Measurements from ENCODE around the gene GRID1. TPM values are rescaled to one million over a fixed set of nuclear protein-coding genes. Genes with fewer than 3 reads are reported as not detected.

The GRID1 gene
- polyA plus RNA-seq, 12 donors = 3.0 to 7.0 (median 4.9) TPM; not detected in 2

DNA sequence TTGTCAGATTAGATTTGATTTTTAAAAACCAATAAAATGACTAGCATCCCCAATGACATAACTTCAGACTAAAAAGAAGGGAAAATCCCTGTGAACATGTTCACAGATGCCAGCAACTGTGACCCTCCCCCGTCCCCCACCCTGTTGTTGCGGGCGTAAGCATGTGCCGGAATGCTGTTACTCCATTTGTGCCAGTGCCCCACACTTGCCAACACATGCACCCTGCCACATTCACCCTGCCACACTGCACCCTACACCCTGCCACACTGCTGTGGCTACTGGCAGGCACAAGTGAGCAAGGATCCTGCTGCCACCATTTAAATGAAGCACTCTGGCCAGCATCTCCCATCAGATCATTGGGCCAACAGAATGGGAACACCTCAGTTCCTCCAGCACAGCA lies 540.2 kb downstream of the GRID1 start:
- DNase-seq = no peak

DNA sequence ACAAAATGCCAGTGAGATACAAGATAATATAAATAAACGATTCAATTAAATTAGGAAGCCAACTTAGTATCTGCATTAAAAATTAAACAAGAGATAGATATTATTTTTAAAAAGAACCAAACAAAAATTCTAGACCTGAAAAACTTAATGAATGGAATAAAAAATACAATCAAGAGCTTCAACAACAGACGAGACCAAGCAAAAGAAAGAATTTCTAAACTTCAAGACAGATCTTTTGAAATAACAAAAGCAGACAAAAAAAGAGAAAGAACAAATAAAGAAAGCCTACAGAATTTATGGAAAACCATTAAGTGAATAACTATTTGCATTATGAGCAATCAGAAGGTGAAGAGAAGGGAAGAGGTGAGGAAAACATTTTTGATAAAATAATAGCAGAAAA lies 555.2 kb downstream of the GRID1 start:
- no peak for DNase-seq

DNA sequence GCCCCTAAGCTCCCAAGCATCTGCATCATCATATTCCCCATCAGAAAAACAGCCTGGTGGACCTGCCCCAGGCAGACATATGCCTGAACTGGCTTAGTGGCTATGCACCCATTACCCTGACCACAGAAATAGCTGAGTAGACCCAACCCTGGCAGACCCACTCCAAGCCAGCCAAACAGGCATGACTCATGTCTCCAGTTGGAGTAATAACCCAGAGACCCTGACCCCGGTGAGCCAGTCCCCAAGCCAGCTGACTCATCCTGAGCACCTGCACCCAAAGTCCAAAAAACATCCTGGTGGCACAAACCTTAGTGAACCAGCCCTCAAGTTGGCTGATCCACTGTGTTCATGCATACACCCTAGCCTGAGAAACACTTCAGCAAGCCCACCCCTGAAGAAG lies 555.9 kb downstream of the GRID1 start:
- no peak for DNase-seq

DNA sequence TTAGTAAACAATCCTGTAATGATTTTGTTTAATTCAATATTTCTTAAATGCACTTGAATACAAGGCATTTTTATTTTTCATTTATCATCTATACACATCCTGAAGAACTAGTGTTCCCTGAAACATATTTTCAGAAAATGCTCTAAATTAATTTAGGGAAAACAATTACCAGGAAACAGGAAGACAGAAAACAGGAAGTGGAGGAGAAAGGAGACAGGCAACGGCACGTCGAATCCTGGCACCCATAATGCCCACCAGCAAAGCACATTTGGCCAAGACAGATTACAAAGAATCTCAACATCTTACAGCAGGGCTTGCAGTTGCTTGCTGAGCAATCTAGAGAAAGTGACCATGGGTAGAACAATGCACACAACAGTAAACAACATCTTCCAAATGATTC lies 571.1 kb downstream of the GRID1 start:
- no peak for DNase-seq

DNA sequence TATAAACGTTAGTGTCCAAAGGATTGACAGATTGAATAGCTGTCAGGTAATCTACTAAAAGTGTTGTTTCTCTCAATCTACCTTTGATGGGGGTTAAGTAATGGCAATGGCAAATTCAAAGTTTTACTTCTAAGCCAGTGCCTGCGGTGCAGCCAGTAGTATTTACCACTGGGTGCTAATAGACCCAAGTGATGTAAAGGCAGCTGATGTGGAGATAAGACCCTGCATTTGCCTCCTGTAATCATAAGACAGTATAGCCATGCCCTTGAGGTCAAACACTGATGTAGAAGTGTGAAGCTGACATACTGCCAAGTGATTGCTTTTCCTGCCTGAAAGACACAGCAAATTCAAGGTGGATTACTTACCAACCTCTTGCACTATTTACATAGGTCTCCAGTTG lies 572.0 kb downstream of the GRID1 start:
- no peak for DNase-seq

DNA sequence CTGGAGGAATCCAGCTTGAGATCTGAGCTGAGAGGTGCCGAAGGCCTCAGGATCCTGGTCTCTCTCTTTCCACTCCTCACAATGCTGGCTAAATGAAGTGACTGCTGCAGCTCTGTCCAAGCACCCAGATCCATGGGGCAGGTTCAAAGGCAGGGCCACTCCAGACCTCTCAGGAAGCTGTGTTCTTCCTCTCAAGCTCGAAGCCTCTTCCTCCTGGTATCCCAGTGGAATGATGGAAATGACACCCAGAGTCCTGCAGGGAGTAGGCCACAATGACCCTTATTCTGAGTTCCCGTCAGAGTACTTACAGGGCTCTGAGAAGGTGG lies 574.1 kb downstream of the GRID1 start:
- DNase-seq = no peak

DNA sequence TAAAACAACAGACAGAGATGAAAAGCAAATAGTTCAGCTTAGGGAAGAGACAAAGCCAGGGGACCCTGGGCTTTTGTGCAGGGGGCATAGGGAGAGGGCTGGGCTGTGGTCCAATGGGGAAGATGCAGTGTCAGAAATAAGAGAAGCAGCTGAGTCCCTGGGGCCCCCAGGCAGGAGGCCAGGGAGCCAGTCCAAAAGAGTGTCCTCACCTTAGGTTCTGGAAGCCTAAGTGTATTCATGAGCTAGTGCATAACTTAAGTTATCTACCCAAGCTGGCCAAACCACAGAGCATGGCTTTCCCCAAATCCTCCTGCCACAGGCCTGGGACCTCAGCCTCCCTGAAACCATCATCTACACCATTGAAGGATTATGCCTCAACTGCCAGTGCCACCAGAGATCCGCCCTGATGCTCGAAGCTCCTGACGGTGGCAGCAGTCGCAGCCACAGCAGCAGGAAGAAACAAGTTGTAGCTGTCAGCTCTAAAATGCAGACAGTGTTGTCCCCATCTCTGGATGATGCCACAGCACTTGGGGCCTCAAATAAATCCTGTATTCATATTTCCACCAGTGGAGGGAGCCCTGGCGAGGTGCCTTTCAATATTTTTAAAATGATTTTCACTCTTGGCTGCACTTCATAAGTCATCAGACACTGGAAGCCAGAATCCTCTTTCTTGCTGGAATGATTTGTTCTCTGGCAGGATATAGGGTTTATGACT lies 574.6 kb downstream of the GRID1 start:
- peak; percentile 83 for DNase-seq

DNA sequence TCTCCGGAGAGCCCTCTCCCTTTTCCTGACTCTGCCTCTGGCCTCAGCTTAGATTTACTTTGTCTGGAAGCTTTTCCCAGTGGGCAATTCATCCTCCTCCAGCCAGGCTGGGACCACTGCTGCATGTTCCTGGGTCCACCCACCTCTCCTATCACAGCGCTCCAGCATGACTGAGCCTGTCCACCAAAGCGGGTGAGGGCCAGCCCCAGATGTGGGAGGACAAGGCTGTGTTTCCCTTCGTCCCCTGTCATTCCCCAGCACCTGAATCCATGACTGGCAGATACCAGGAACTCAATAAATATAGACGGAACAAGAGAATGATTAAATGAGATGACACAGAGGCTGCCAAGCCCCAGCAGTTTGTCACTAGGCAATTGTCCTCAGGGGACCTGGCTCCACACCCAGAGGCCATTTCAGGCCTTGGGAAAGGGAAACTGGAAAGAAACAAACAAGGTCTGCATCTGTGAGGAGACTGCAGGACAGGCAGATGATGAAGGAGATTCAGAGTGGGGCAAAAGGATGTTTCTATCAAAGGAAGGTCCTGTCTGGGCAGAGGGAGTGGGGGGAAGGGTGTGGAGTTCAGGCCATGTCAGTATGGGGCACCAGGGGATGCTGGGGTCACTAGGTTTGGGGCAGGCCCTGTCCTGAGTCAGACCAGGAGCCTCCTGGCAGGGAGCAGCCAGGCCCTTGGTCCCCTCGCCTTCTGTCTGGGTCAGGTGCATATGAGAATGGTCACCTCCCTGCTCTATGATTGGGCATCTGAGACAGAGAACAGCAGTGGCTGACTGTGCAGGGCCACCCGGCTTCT lies 576.4 kb downstream of the GRID1 start:
- no peak for DNase-seq

DNA sequence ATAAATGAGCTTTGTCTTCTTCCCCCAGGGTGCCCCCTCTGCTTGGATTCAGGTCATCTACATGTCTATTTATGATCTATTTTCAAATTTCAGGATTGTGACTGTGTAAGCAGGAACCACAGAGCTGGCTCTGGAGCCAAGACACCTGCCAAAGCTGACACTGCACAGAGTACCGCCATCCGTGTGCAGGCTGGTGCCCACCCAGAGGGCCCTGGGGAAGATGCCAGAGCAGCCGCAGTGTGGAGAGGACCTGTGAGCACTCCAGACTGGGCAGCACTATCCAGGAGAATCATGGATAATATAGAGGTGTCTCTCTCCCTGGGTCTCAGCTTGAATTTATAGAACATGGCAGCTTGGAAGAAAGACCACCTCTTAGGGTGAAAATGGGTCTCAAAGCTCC lies 577.5 kb downstream of the GRID1 start:
- no peak for DNase-seq

DNA sequence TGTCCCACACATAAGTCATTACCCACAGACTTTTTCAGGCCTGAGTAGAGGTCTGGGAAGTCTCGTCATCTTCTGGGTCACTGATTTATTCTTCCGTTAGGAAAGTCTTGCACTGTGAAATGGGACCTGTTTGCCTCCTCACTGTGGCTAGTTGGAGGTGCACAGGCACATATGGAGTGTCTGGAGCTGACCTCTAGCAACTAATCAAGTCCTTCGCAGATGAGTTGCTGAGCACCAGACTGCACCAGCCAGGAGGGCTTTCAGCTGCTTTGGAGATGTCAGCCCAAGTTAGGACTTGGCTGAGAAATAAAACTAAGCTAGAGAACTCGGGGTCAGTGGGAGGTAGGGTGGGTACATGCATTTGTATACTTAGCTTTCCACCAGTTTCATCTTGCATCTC lies 578.0 kb downstream of the GRID1 start:
- no peak for DNase-seq

DNA sequence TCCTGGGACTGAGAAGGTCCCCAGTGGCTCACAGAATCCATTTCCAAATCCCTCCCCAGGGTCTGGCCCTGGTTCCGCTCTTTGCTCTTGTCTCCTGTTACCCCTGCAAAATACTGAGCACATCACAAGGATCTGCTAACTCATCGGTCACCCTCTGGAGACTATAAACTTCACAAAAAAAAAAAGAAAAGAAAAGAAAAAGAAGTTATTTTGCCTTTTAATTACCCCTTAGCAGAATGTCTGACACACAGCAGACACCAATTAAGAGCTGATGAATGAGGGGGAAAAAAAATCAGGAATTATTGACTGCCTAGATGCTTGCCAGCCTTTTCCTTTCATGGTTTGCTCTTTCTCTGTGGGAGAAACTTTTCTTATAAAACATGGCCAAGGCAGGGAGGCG lies 578.7 kb downstream of the GRID1 start:
- DNase-seq = no peak

DNA sequence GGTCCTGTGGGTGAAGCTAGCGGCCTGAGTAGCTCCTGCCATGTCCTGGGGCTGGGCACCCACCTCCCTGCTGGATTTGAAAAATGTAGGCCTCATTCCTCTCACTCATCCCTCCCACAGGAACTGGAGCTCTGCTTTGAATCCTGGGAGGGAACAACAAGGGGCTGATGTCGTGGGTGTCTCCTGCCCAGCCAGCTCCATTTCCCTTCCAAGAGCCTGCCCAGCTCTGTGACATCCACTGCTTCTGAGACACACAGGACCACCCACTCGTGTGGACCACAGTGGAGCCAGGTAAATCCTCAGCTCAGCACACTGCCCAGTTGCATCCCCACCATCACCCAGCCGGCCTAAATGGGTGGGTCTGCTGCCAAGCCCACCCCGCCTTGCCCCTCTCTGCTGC lies 579.2 kb downstream of the GRID1 start:
- no peak for DNase-seq

DNA sequence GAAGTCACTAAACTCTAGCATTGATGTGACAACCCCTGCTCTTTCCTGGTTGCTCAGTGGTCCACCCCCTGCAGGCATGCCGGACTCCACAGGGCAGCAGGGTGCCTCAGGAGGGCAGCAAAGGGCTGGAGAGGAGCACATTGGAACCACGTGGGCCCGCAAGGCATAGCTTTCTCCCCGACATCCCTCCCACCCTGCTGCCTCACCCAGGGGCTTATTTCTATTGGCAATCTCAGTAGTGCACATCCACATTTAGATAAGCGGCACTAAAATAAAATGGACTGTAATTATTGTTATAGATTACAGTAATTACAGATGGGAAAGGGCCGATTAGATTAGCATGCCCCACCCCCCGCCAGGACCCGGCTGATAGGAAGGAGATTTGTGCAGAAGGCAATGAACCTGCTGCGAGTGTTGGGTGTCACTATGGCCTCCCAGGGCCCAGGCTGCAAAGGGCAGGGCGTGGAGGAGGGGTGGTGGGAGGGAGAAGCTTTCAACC lies 580.1 kb downstream of the GRID1 start:
- DNase-seq = no peak

DNA sequence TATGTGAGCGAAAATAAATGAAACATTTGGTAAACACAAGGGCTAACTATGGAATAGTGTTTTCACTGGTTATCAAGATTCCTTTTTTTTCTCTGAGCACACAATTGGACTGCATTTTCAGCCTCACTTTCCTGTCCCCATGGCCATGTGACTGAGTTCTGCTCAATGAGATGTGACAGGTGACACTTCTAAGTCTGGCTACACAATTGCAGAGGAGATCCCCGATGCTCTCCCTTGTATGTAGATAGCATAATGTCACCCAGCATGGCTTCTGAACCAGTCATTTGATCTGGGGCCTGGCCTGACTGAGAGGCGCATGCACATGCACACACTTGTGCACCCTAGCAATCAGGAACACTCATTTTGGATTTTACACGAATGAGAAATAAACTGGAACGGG lies 581.8 kb downstream of the GRID1 start:
- no peak for DNase-seq

DNA sequence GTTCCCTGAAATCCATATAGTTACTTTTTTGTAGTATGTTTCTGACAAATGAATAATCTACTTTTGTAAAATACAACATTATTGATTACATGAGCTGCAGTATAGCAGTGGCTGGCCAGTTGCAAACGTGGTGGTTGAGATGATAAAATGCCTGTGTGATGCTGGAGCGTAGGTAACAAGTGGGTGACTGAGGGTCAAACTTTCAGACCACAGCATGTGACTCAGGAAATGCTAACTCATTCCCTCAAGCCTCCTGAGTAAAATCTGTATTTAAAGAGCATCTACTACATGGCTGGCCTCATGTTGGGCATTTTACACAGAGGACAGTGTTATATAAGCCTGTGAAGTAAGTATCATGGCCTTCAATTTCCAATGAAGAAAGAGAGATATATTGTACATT lies 585.2 kb downstream of the GRID1 start:
- DNase-seq = no peak

DNA sequence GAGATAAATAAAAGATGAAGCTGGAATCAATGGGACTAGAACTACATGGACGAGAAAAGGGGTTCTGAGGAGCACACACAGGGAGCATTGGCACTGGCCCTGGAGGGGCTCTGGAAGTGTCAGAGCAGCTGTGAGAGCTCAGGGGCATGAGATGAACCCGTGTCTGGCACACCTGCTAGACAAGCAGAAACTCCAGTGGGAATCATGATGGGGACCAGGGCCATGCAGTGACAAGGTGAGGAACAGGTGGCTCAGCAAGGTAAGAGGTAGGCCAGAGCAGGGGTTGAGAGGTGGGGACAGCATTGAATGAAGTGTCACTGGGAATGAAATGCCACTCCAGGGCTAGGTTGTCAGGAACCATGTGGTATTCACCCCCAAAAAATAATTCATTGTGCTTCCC lies 588.5 kb downstream of the GRID1 start:
- no peak for DNase-seq

DNA sequence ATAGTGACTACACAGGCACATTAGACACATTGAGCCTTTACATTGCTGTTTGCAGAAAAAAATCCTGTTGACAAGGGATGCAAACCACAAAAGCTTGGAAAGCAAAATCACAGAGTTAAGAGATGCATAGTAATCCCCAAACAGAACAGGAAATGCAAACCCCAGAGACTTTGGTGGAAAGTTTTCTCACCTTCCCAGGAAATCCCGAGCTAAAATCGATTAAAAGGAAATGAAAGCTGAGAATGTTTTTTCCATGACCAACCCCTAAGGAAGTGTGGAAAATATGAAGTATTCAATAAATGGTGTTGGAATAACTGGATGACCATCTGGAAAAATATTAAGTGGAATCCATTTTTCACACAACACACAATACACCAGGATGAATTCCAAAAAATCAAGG lies 598.7 kb downstream of the GRID1 start:
- peak; percentile 84 for DNase-seq

DNA sequence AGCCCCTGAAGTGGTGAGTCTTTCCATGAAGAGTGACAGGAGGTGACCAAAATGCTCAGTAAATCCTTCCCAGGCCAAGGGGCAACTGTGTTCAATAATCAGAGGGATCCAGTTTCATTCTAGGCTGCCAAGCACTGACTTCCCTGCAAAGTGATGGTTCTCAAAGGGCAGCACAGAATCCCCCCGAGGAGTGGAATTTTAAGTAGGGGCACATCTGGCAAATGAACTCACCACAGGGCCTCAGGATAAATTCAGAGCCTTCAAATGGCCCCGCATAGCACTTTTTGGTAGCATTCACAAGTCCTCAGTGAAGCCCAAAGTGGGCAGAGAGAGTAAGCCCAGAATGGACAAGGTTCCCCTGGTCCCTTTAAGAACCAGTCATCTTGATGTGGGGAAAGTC lies 602.5 kb downstream of the GRID1 start:
- DNase-seq = no peak

DNA sequence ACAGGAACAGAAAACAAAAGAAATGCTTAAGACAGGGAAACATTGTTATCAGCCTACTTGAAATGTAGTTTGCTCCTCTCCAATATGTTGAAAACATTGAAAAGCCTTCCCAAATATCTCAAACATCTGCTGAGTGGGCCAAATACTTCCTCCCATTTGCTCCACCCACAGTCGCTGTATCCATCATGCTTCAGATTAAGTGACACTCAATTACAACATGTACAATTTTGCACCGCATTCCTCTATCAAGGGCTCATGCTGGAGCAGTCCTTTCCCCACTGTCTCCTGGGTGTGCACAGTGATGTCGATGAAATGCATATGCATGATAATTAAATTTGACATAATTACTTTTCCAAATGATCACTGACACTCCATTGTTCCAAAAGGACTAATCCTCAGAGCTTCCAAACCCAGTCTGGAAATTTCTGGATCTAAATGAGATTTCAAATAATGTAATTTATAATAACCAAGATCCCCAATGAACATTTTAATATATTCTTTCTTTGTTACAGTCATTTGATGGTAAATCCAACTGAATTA lies 604.6 kb downstream of the GRID1 start:
- DNase-seq = no peak

DNA sequence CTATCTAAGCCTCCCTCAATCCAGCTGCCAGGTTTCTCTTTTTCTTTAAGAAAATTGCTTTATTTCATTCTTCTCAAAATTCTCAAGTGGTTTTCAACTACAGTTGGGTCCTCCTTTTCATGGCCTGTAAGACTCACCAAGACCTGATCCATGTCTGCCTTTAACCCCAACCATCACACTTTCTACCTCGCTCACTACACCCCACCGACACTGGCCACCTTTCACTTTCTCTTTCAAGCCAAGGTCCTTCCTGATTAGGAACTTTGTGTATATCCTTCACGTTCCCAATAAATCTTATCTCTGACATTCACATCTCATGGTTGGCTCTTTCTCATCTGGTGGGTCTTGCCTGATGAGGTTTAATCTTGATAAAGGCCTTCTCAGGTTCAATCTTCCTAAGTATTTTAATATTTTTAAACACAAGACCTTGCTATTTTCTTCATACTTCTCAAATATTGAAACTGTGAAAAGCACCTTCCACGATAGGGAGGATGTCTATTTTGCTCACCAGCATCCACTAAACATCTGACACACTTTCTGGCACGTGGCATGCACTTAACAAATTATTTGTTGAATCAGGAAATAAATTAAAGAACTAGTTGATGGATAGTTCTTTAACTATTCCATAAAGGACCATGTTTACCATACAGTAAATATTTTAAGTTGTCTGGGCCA lies 624.8 kb downstream of the GRID1 start:
- DNase-seq = no peak

DNA sequence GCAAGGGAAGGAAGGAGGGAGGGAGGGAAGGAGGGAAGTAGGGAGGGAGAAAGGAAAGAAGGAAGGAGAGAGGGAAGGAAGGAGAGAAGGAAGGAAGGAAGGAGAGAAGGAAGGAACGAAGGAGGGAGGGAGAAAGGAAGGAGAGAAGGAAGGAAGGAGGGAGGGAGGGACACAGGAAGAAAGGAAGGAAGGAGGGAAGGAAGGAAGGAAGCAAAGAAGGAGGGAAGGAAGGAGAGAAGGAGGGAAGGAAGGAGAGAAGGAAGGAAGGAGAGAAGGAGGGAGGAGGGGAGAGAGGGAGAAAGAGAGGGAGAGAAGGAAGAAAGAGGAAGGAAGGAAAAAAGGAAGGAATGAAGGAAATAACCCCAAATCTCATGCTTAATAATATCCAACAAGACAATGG lies 630.6 kb downstream of the GRID1 start:
- no peak for DNase-seq

DNA sequence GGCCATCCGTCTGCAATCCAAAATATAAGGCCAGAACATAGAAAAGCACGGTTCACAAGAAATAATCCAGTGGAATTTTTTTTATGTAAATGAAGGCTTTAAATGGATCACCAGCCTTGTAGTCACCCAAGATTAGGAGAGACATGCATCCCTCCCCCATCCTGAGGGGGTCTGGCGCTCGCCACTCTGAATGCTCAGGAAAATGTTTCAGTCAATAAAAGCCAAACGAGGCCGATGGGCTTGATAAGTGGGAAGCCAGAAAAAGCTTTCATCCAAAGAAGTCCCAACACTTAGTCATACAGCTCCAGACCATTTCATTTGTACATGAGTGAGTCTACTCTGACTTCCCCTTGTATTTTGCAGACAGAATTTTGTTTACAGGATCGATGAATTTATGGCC lies 631.8 kb downstream of the GRID1 start:
- DNase-seq = no peak

DNA sequence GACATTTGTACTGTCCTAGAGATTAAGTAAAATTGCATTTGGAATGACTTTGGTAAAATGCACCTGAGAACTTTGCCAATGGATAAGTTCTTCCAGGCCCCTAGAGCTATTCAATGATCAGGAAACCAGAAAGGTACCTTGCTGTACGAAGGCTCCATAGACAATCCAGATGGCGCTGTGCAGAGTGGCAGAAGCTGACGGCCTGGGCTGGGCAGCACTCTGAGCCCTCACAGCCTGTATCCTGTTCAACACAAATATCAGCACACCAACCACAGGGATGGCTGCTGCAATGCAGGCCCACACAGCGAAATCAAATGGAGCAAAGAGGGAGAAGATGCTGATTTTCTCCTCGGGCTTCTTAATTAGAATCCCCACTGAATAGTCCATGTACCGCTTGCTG lies 642.4 kb downstream of the GRID1 start:
- DNase-seq = no peak
